Measurements from ENCODE around the gene PRM1. TPM values are rescaled to one million over a fixed set of nuclear protein-coding genes. Genes with fewer than 3 reads are reported as not detected.

PRM1 gene
- total RNA-seq, 1 donor from 2014 or later = not detected

GRCh38 chr16:11259655-11260595 is 21.2 kb downstream of the PRM1 start:
- H3K4me1 Mint-ChIP-seq (ENCODE audit: unreplicated experiment) = peaks cover 4% of the 10 kb centered on the region
- no peak for TF ChIP-seq CTCF (IDR thresholded peaks at IDR 0.05; ENCODE audit: unreplicated experiment)
- H3K27me3 Mint-ChIP-seq (ENCODE audit: unreplicated experiment) = peaks cover 10% of the 10 kb centered on the region
- no peak for DNase-seq (ENCODE audit: low spot score)
- no peak overlapping the region for H3K4me3 Mint-ChIP-seq (ENCODE audit: unreplicated experiment)
- H3K9me3 Mint-ChIP-seq (ENCODE audit: unreplicated experiment) = no peaks in the 10 kb centered on the region
- no peak overlapping the region for H3K27ac Mint-ChIP-seq (ENCODE audit: unreplicated experiment)
- H3K36me3 Mint-ChIP-seq (ENCODE audit: low read depth, unreplicated experiment) = no peaks in the 10 kb centered on the region

- H3K9me3 Mint-ChIP-seq (ENCODE audit: unreplicated experiment) = no peaks in the 10 kb centered on the region
- H3K4me3 Mint-ChIP-seq (ENCODE audit: unreplicated experiment) = no peak overlapping the region
These were observed 22.3 kb downstream of the PRM1 start for GRCh38 chr16:11258553-11259492.

GRCh38 chr16:11257131-11257938 is 23.8 kb downstream of the PRM1 start:
- no peak overlapping the region for H3K27ac Mint-ChIP-seq (ENCODE audit: unreplicated experiment)
- peaks cover 11% of the 10 kb centered on the region for H3K27me3 Mint-ChIP-seq (ENCODE audit: unreplicated experiment)
- H3K9me3 Mint-ChIP-seq (ENCODE audit: unreplicated experiment) = no peaks in the 10 kb centered on the region
- H3K36me3 Mint-ChIP-seq (ENCODE audit: low read depth, unreplicated experiment) = no peaks in the 10 kb centered on the region
- DNase-seq (ENCODE audit: low spot score) = peak; percentile 72
- peak overlapping the region; percentile 88 for H3K4me3 Mint-ChIP-seq (ENCODE audit: unreplicated experiment)
- peak; percentile 41 for TF ChIP-seq CTCF (IDR thresholded peaks at IDR 0.05; ENCODE audit: unreplicated experiment)
- peaks cover 4% of the 10 kb centered on the region for H3K4me1 Mint-ChIP-seq (ENCODE audit: unreplicated experiment)

More at GRCh38 chr16:11258553-11259492, 22.3 kb downstream of the PRM1 start:
- H3K27me3 Mint-ChIP-seq (ENCODE audit: unreplicated experiment) = peaks cover 11% of the 10 kb centered on the region
- DNase-seq (ENCODE audit: low spot score) = no peak
- peaks cover 4% of the 10 kb centered on the region for H3K4me1 Mint-ChIP-seq (ENCODE audit: unreplicated experiment)
- no peak for TF ChIP-seq CTCF (IDR thresholded peaks at IDR 0.05; ENCODE audit: unreplicated experiment)
- no peak overlapping the region for H3K27ac Mint-ChIP-seq (ENCODE audit: unreplicated experiment)
- no peaks in the 10 kb centered on the region for H3K36me3 Mint-ChIP-seq (ENCODE audit: low read depth, unreplicated experiment)

- H3K36me3 Mint-ChIP-seq (ENCODE audit: low read depth, unreplicated experiment) = no peaks in the 10 kb centered on the region
- peak overlapping the region; percentile 89 for H3K4me3 Mint-ChIP-seq (ENCODE audit: unreplicated experiment)
- no peak for TF ChIP-seq CTCF (IDR thresholded peaks at IDR 0.05; ENCODE audit: unreplicated experiment)
- no peaks in the 10 kb centered on the region for H3K9me3 Mint-ChIP-seq (ENCODE audit: unreplicated experiment)
- peaks cover 4% of the 10 kb centered on the region for H3K4me1 Mint-ChIP-seq (ENCODE audit: unreplicated experiment)
- no peak overlapping the region for H3K27ac Mint-ChIP-seq (ENCODE audit: unreplicated experiment)
- DNase-seq (ENCODE audit: low spot score) = peak; percentile 56
- peaks cover 11% of the 10 kb centered on the region for H3K27me3 Mint-ChIP-seq (ENCODE audit: unreplicated experiment)
These were observed 24.4 kb downstream of the PRM1 start for GRCh38 chr16:11256661-11257130.
